Fibroblast of skin of abdomen (primary cell): Measurements from ENCODE around the gene TBCD.

Source experiments
- DNase-seq: peaks from one replicate; pipeline ENCODE4 v3.0.0-alpha.2; 2013

The TBCD gene

GRCh38 chr17:82859431-82860403 lies 107.9 kb downstream of the TBCD start:
- peak; percentile 62 for DNase-seq

- DNase-seq: no peak
Measured at GRCh38 chr17:82860606-82861392, 108.9 kb downstream of the TBCD start.

- DNase-seq: no peak
Measured at GRCh38 chr17:82861393-82861775, 109.5 kb downstream of the TBCD start.

- no peak for DNase-seq
Measured at GRCh38 chr17:82862191-82862590, 110.3 kb downstream of the TBCD start.

GRCh38 chr17:82862737-82863382 lies 111.0 kb downstream of the TBCD start:
- no peak for DNase-seq

GRCh38 chr17:82863383-82863940 lies 111.6 kb downstream of the TBCD start:
- no peak for DNase-seq

GRCh38 chr17:82863941-82864712 lies 112.3 kb downstream of the TBCD start:
- DNase-seq: peak; percentile 88

- DNase-seq: no peak
Measured at GRCh38 chr17:82864713-82865248, 112.9 kb downstream of the TBCD start.

- DNase-seq: no peak
Measured at GRCh38 chr17:82865274-82865673, 113.4 kb downstream of the TBCD start.

- DNase-seq: no peak
Measured at GRCh38 chr17:82865774-82866395, 114.0 kb downstream of the TBCD start.

GRCh38 chr17:82866590-82867191 lies 114.8 kb downstream of the TBCD start:
- DNase-seq: peak; percentile 78

GRCh38 chr17:82867763-82868325 lies 116.0 kb downstream of the TBCD start:
- no peak for DNase-seq

GRCh38 chr17:82868715-82869131 lies 116.9 kb downstream of the TBCD start:
- no peak for DNase-seq

GRCh38 chr17:82869536-82869935 lies 117.7 kb downstream of the TBCD start:
- DNase-seq: no peak

GRCh38 chr17:82870091-82870491 lies 118.2 kb downstream of the TBCD start:
- DNase-seq: no peak

GRCh38 chr17:82870541-82870940 lies 118.7 kb downstream of the TBCD start:
- DNase-seq: no peak

- DNase-seq: no peak
Measured at GRCh38 chr17:82871056-82871775, 119.4 kb downstream of the TBCD start.

- no peak for DNase-seq
Measured at GRCh38 chr17:82871776-82872561, 120.1 kb downstream of the TBCD start.
